Measurements from ENCODE around the gene ABL1.

- TF ChIP-seq GATA2 (IDR thresholded peaks at IDR 0.05; ENCODE audit: low read depth, low read length), result no peak
- TF ChIP-seq GATA3 (IDR thresholded peaks at IDR 0.05; ENCODE audit: low read depth, low read length), result no peak
Measured at GRCh38 chr9:130918101-130918825, 83.2 kb downstream of the ABL1 start.
